ENCODE results near the gene PTPRT.

PTPRT gene

GRCh38 chr20:42846784-42847490 lies 342.8 kb downstream of the PTPRT start:
- H3K4me3 ChIP-seq (ENCODE audit: control insufficient read depth, low read depth, low read length) = no peak overlapping the region
- no peak for DNase-seq (ENCODE audit: low read depth)
- TF ChIP-seq CTCF (conservative IDR thresholded peaks at IDR 0.05; ENCODE audit: control insufficient read depth, insufficient read depth, low read depth, low read length) = no peak

GRCh38 chr20:42844751-42845150 lies 345.0 kb downstream of the PTPRT start:
- no peak for DNase-seq (ENCODE audit: low read depth)
- TF ChIP-seq CTCF (conservative IDR thresholded peaks at IDR 0.05; ENCODE audit: control insufficient read depth, insufficient read depth, low read depth, low read length) = no peak
- no peak overlapping the region for H3K4me3 ChIP-seq (ENCODE audit: control insufficient read depth, low read depth, low read length)

DNA sequence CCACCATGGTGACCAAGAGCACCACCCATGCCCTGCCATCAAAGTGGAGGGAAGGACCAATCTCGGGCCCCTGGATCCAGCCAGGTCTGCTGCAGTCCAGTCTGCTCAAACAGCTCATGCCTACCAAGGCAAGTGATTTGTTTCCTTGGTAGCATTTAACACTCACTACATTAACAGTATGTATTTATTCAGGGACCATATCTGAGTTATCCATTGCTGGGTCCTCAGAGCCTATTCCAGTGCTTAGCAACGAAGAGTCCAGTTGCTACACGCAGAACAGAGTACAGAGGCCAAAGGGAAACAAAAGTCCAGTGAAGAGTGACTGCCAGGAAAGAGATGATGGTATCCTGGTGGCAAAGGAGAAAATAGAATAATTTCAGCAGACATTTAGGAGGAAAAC lies 352.2 kb downstream of the PTPRT start:
- no peak for TF ChIP-seq CTCF (conservative IDR thresholded peaks at IDR 0.05; ENCODE audit: control insufficient read depth, insufficient read depth, low read depth, low read length)
- DNase-seq (ENCODE audit: low read depth) = no peak

GRCh38 chr20:42836339-42836738 lies 353.4 kb downstream of the PTPRT start:
- no peak overlapping the region for H3K4me3 ChIP-seq (ENCODE audit: control insufficient read depth, low read depth, low read length)
- TF ChIP-seq CTCF (conservative IDR thresholded peaks at IDR 0.05; ENCODE audit: control insufficient read depth, insufficient read depth, low read depth, low read length) = no peak
- no peak for DNase-seq (ENCODE audit: low read depth)

More for the DNA sequence above, 352.2 kb downstream of the PTPRT start:
- H3K4me3 ChIP-seq (ENCODE audit: control insufficient read depth, low read depth, low read length) = no peak overlapping the region

GRCh38 chr20:42807876-42808275 lies 381.8 kb downstream of the PTPRT start:
- H3K4me3 ChIP-seq (ENCODE audit: control insufficient read depth, low read depth, low read length) = no peak overlapping the region
- no peak for DNase-seq (ENCODE audit: low read depth)
- TF ChIP-seq CTCF (conservative IDR thresholded peaks at IDR 0.05; ENCODE audit: control insufficient read depth, insufficient read depth, low read depth, low read length) = no peak

- no peak for TF ChIP-seq CTCF (conservative IDR thresholded peaks at IDR 0.05; ENCODE audit: control insufficient read depth, insufficient read depth, low read depth, low read length)
- no peak overlapping the region for H3K4me3 ChIP-seq (ENCODE audit: control insufficient read depth, low read depth, low read length)
- DNase-seq (ENCODE audit: low read depth) = no peak
Observed at GRCh38 chr20:42795111-42795695, 394.5 kb downstream of the PTPRT start.
